HG03066 (cell line): Measurements from ENCODE around the gene KRI1.
"Not testable (repeated sequence)": the region's sequence is repeated elsewhere in the genome, so short reads cannot be mapped to it uniquely, and the experiment has no call there.

Source experiments
- ATAC-seq: cut with Tn5 transposase; IDR thresholded peaks from one replicate; pipeline ENCODE4 v1.9.1; 2021; ENCODE audit warnings: low read depth; ENCODE audit not compliant: unreplicated experiment

Gene KRI1

GRCh38 chr19:10551698-10552301 is 14.0 kb downstream of the KRI1 start:
- no peak for ATAC-seq

DNA sequence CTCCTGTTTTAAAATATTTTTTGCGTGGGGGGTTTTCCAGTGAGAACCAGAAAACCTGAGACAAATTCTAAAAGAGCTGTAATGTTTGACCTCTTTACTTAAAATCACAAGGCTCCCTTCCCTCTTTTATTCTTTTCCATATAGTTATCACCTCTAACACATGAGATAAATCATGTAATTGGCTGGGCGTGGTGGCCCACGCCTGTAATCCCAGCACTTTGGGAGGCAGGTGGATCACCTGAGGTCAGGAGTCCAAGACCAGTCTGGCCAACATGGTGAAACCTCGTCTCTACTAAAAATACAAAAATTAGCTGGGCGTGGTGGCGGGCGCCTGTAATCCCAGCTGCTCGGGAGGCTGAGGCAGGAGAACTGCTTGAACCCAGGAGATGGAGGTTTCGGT is 14.8 kb downstream of the KRI1 start:
- not testable (repeated sequence) for ATAC-seq

DNA sequence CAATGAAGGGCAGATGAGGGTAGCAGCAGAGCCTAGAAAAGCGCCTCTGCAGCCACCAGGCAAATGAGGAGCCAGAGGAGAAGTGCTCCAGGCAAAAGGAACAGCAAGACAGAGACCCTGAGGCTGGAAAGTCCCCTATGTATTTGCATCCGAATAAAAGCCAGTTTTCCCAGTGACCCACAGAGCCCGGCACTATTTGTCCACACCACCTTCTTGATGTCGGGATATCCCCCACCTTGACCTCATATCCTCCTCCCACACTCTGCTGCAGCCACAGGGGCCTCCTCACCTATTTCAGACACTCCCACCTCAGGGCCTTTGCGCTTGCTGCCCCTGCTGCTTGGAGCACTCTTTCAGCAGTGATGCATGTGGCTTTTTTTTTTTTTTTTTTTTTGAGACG is 15.5 kb downstream of the KRI1 start:
- no peak for ATAC-seq

DNA sequence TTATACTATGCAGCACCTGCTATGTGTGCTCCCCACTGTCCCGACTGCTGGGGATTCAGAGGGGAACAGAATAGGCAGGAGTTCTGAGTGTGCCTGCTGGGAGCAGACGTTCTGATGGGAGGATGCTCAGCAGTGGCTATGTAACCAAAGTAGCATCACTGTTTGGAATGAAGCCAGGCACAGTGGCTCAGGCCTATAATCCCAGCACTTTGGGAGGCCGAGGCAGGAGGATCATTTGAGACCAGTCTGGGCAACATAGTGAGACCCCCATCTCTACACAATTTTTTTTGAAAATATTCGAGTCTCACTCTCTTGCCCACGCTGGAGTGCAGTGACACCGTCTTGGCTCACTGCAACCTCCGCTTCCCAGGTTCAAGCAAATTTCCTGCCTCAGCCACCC is 16.1 kb downstream of the KRI1 start:
- no peak for ATAC-seq

GRCh38 chr19:10548746-10549276 is 17.0 kb downstream of the KRI1 start:
- ATAC-seq, result no peak

DNA sequence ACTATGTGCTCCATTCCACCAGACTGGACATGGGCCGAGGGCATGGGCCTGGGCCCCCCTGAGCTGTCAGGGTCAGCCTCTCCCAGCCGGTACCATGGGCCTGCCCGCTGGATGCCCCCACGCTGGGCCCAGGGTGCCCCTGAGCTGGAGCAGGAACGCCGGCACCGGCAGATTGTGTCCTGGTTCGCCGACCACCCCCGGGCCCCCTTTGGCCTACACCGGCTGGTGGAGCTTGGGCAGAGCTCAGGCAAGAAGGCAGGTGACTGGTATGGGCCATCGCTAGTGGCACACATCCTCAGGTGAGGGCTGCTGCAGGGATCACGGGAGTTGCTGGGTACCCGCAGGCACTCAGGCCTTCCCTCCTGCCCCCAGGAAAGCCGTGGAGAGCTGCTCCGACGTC is 19.0 kb downstream of the KRI1 start:
- ATAC-seq, result no peak

DNA sequence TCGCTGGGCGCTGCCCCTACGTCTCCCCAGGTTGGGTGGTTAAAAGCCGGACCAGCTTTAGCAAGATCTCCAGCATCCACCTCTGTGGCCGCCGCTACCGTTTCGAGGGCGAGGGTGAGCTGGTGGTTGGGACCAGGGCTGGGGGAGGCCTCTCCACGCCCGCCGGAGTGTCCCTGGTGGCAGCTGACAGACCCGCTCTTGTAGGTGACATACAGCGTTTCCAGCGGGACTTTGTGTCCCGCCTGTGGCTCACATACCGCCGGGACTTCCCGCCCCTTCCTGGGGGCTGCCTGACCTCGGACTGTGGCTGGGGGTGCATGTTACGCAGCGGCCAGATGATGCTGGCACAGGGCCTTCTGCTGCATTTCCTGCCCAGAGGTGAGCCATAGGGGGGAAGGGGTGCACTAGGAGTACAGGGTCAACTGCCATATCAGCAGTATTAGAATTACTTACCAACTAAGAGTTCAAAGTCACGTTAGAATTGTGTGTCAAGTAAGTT is 21.0 kb downstream of the KRI1 start:
- ATAC-seq, result no peak

DNA sequence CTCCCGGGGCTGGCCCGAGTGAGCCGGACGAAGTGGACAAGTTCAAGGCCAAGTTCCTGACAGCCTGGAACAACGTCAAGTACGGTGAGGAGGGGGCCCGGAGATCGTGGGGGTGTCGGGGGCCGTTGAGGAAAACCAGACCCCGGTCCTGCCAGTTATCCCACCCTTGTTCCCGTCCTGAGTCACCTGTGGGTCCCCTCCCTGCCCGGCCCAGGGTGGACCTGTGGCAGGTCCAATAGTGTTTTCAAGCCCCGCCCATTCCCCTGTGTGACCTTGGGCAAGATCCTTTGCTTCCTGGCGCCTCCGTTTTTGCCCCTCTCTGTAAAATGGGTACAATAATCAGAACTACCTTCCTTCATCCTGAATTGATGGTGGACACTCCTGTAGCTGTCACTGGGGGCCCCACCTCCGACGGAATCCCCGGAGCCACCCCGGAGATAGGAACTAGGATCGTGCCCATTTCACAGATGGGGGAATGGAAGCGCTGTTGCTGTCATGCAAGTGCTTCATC is 21.5 kb downstream of the KRI1 start:
- ATAC-seq, result no peak

DNA sequence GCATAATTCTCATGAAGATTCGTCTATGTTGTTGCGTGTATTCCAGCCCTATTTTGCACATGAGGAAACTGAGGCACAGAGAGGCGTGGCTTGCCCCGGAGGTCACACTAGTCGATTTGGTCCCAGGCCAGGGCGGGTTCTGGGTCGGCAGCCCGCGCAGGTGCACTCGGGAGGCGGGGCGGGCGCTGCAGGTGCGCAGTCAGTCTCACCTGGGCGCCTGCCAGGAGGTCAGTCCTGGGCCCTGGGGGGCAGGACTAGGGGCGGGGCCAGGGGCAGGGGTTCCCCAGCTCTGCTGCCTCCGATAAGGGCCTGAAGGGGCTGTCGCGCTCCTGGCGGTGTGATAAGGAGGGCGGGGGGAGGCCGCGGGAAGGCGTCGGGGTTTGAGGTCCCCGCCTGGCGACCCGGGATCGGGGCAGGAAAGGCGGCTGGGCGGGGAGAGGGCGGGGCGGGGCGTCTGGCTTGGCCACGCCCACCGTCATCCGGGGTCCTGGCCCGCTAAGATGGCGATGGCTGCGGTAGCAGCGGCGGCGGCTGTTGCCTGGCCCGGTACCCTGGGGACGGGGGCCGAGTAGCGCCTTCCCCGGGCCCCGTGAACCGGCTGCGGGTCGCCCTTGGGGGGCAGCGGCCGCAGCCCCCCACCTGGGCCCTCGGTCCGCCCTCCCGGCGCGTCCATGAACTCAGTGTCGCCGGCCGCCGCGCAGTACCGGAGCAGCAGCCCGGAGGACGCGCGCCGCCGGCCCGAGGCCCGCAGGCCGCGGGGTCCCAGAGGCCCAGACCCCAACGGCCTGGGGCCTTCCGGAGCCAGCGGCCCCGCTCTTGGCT is 22.2 kb downstream of the KRI1 start, which contains the start of gene ATG4D:
Gene ATG4D (plus strand): TSS at position 485 of the 822 bp plus-strand sequence. CDS start 187 bp downstream, at position 672.
- ATAC-seq, result no peak

DNA sequence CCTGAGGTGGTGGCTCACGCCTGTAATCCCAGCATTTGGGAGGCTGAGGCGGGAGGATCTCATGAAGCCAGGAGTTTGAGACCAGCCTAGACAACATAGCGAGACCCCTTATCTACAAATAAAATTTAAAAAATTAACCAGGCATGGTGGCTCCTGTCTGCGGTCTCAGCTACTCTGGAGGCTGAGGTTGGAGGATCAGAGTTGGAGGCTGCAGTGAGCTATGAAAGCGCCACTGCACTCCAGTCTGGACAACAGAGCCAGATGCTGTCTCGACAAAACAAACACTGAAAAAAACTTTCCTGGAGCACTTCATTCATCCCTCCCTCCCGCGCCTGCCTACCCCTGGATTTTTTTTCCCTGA is 22.8 kb downstream of the KRI1 start:
- ATAC-seq, result no peak

DNA sequence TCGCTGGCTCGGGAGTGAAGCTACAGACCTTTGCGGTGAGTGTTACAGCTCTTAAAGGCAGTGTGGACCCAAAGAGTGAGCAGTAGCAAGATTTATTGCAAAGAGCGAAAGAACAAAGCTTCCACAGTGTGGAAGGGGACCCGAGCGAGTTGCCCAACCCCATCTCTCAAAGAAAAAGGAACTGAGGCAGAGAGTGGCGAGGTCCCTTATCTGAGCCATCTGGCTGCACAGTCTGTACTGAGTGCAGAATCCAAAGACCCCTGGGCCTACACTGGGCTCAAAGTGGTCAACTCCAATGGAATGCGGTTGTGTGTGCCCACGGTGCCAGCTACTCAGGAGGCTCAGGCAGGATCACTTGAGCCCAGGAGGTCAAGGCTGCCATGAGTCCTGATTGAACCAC is 26.8 kb downstream of the KRI1 start:
- ATAC-seq, result not testable (repeated sequence)

- no peak for ATAC-seq
Measured at GRCh38 chr19:10538204-10538983, 27.4 kb downstream of the KRI1 start.

GRCh38 chr19:10537668-10538067 is 28.1 kb downstream of the KRI1 start:
- ATAC-seq, result no peak

DNA sequence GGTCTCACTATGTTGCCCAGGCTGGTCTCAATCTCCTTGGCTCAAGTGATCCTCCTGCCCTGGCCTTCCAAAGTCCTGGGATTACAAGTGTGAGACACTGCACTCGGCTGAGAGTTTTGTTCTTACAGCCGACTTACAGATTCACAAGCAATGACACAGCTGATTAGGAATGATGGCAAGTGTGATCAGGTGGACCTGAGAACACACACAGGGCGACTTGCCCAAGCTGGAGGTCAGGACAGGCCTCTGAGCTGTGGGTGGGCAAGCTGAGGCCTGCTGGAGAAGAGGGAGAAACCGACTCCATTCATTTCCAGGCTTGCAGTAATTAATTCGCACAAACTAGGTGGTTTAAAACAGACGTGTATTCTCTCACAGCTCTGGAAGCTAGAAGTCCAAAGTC is 30.2 kb downstream of the KRI1 start:
- ATAC-seq, result no peak

DNA sequence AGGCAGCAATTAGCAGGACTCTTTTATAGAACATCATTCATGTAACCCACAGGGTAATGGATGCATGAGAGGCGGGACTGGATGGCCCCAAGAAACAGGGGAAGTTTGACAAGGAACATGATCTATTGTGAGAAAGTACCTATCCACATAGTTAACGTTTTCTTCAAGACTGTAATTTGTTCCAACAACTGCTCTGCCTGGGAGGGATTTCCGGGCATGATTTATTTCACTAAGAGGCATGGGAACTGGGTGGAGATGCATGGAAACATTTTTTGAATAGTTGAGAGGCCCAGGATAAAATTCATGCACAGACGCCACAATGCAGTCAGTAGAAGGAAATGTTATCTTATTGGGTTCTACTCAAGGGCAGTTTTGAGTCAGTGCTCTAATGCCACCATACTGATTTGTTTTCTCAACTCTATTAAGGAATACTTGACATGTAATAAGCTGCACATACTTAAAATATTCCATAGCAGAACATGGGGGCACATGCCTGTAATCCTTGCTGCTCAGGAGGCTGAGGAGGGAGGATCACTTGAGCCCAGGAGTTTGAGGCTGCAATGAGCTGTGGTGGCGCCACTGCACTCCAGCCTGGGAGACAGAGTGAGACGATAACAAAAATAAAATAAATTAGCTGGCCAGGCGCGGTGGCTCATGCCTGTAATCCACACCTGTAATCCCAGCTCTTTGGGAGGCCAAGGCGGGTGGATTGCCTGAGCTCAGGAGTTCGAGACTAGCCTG is 32.0 kb downstream of the KRI1 start:
- ATAC-seq, result no peak

DNA sequence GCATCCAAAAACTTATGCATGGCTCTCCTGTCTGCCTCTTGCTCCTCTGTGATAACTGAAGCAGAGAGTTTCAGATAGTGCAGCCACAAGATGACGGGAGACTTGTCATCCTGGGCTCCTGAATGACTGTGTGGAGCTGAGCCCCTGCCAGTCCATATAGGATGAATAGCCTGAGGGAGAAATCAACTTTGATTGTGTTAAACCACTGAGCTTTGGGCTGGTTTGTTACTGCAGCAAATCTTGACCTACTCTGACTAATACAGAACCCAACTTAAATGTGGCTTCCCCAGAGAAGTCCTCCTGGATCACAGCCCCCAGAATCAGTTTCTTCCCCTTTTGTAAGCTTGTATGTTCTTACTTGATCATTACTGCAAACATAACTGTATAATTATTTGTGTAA is 33.4 kb downstream of the KRI1 start:
- ATAC-seq, result no peak

- not testable (repeated sequence) for ATAC-seq
Measured at GRCh38 chr19:10526887-10527286, 38.9 kb downstream of the KRI1 start.

GRCh38 chr19:10525636-10526035 is 40.2 kb downstream of the KRI1 start:
- ATAC-seq, result no peak

DNA sequence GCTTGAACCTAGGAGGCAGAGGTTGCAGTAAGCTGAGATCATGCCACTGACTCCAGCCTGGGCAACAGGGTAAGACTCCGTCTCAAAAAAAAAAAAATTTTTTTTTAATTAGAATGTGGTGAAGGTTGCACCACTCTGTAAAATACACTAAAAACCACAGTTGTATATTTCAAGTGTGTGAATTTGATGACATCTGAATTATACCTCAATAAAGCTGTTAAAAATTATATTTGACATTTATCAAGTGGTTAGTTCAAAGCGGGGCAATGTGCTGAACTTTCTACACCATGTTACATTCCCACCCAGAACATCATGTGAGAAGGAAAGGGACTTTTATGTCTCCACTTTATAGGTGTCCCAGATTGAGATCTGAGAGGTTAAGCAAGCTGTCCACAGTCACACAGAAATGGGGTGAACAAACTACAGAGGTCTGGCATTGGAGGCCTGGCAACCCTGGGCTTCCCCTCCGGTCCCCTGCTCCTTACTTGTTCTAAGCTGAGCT is 42.6 kb downstream of the KRI1 start:
- ATAC-seq, result no peak
